Loucy (cell line): ENCODE measurements around the gene AKR1C3.

Experiments
- EZH2phosphoT487 ChIP-seq: fragments of 200-600 bp; IDR thresholded peaks from 2 replicates; pipeline ENCODE4 v1.6.1; 2018; ENCODE audit warnings: antibody characterized with exemption, mild to moderate bottlenecking, moderate library complexity, borderline replicate concordance
- TF ChIP-seq, protein P1 (sequence below): fragments of 200-600 bp; sonication (generic); conservative IDR thresholded peaks from 2 replicates; pipeline ENCODE4 v1.5.1; 2014; ENCODE audit warnings: mild to moderate bottlenecking, antibody characterized with exemption, low read length

DNA sequence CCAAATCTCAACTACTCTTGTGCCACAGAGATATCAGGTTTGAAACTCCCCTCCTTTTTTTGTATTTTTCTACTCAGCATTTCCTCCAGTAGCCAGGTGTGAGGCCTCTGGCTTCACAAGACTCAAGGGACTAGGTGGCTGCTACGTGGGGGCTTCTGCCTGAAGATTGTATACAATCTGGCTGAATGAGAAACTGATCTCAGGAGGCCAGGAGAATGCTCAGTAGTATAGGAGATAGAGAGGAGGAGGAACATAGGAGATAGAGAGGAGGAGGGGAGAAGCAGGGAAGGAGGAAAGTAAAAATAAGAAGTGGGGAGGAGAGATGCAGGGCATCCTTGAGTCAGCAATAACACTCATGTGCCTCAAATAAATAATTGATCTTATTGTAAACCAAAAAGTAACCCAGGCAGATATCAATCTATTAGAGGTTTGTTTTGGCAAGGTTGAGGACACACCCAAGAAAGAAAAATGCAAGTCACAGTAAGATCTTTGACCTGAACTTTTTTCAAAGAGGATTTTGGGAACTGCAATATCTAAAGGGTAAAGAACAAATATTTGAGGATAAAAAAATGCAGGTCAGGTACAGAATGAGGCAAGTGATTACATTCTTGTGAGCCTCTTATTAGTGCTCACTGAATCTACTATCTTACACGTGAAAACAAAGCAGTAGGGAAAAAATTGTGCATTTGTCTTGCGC, 53.9 kb downstream of the AKR1C3 start:
- TF ChIP-seq, protein P1, sequence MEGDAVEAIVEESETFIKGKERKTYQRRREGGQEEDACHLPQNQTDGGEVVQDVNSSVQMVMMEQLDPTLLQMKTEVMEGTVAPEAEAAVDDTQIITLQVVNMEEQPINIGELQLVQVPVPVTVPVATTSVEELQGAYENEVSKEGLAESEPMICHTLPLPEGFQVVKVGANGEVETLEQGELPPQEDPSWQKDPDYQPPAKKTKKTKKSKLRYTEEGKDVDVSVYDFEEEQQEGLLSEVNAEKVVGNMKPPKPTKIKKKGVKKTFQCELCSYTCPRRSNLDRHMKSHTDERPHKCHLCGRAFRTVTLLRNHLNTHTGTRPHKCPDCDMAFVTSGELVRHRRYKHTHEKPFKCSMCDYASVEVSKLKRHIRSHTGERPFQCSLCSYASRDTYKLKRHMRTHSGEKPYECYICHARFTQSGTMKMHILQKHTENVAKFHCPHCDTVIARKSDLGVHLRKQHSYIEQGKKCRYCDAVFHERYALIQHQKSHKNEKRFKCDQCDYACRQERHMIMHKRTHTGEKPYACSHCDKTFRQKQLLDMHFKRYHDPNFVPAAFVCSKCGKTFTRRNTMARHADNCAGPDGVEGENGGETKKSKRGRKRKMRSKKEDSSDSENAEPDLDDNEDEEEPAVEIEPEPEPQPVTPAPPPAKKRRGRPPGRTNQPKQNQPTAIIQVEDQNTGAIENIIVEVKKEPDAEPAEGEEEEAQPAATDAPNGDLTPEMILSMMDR, result no peak
- TF ChIP-seq EZH2phosphoT487, result no peak
